Suprapubic skin (tissue), 4 donors: ENCODE data around the gene SRGAP1. TPM values are rescaled to one million over a fixed set of nuclear protein-coding genes. Genes with fewer than 3 reads are reported as not detected.
A peak's percentile ranks its signal among the peaks of the same experiment; 100 is the strongest.
"Not testable (repeated sequence)": the region's sequence is repeated elsewhere in the genome, so short reads cannot be mapped to it uniquely, and the experiment has no call there.

Source experiments
- DNase-seq, 2 donors: peaks; one replicate each; pipeline ENCODE4 v3.0.0-alpha.2; 2019; ENCODE audit warnings: low spot score in 2 of 2
- H3K27ac ChIP-seq: fragments of 200-600 bp; sonication (generic); one replicate; pipeline ENCODE4 v1.5.1; 2019
- H3K27me3 ChIP-seq: fragments of 200-600 bp; sonication (generic); one replicate; pipeline ENCODE4 v1.5.1; 2019
- H3K36me3 ChIP-seq: fragments of 200-600 bp; sonication (generic); one replicate; pipeline ENCODE4 v1.5.1; 2019
- H3K4me1 ChIP-seq: fragments of 200-600 bp; sonication (generic); one replicate; pipeline ENCODE4 v1.5.1; 2019
- H3K4me3 ChIP-seq: fragments of 200-600 bp; sonication (generic); one replicate; pipeline ENCODE4 v1.5.1; 2019; ENCODE audit warnings: mild to moderate bottlenecking
- H3K9me3 ChIP-seq: fragments of 200-600 bp; sonication (generic); one replicate; pipeline ENCODE4 v1.5.1; 2019
- EP300 ChIP-seq: sonication (generic); formaldehyde crosslinking; IDR thresholded peaks from one replicate; pipeline ENCODE4 v1.6.1; 2017; ENCODE audit warnings: antibody characterized with exemption
- POLR2A ChIP-seq, 2 donors: fragments of 450-650 bp; IDR thresholded peaks; one replicate each; pipeline ENCODE4 v1.6.1; 2017; ENCODE audit warnings: antibody characterized with exemption in 2 of 2, mild to moderate bottlenecking in 2 of 2, moderate library complexity in 2 of 2
- POLR2AphosphoS5 ChIP-seq, 3 donors: sonication (generic); formaldehyde crosslinking; IDR thresholded peaks; one replicate each; pipeline ENCODE4 v1.6.1; 2017; ENCODE audit warnings: antibody characterized with exemption in 3 of 3
- WGBS: methylation state at CpG from one replicate; pipeline ENCODE4 v1.1.5; 2018; 5-methylcytosine and 5-hydroxymethylcytosine counted together
- total RNA-seq, 4 donors: library from RNA; depleted of rRNA; stranded (reverse); fragments of >200 nt; gene quantifications; one replicate each; pipeline ENCODE4 v1.1.0, GENCODE V29; 2016
- TF ChIP-seq, protein P1 (sequence below), 2 donors: fragments of 200-600 bp in 1 of 2; fragments of 450-650 bp in 1 of 2; sonication (generic) in 1 of 2; IDR thresholded peaks; one replicate each; pipeline ENCODE4 v1.5.1; 2016 to 2019; ENCODE audit warnings: antibody characterized with exemption in 2 of 2, mild to moderate bottlenecking in 1 of 2, moderate library complexity in 1 of 2

The SRGAP1 gene
- total RNA-seq, 4 donors from 2014 or later: 8.4 to 10.9 (median 9.8) TPM

DNA sequence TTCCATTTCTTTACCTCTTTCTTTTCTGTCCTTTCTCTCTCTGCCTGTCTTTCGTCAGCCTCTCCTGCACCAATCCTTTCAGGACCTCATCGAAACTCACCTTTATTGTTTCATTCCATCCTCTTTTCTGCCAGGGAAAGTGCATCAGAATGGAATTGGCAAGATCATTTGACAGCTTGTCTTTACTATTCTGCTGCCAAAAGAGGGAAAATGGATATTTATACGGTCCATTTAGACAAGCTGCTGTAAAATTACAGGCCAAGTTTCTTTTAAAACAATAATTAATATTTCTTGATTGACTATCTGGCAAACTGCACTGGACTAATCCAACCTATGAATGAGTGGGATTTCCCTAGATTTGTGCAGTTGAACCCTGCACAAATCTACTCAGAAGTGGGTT lies 7.6 kb upstream of the SRGAP1 start:
- 72% methylated on average over 3 of the region's 3 CpGs for WGBS
- H3K27ac ChIP-seq: no peak overlapping the region
- DNase-seq: no peak
- no peak overlapping the region for H3K4me3 ChIP-seq
- H3K36me3 ChIP-seq: no peaks in the 10 kb centered on the region
- no peaks in the 10 kb centered on the region for H3K4me1 ChIP-seq
- no peaks in the 10 kb centered on the region for H3K9me3 ChIP-seq
- TF ChIP-seq POLR2A (IDR thresholded peaks at IDR 0.05): no peak
- TF ChIP-seq POLR2AphosphoS5 (IDR thresholded peaks at IDR 0.05): no peak
- TF ChIP-seq, protein P1, sequence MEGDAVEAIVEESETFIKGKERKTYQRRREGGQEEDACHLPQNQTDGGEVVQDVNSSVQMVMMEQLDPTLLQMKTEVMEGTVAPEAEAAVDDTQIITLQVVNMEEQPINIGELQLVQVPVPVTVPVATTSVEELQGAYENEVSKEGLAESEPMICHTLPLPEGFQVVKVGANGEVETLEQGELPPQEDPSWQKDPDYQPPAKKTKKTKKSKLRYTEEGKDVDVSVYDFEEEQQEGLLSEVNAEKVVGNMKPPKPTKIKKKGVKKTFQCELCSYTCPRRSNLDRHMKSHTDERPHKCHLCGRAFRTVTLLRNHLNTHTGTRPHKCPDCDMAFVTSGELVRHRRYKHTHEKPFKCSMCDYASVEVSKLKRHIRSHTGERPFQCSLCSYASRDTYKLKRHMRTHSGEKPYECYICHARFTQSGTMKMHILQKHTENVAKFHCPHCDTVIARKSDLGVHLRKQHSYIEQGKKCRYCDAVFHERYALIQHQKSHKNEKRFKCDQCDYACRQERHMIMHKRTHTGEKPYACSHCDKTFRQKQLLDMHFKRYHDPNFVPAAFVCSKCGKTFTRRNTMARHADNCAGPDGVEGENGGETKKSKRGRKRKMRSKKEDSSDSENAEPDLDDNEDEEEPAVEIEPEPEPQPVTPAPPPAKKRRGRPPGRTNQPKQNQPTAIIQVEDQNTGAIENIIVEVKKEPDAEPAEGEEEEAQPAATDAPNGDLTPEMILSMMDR (IDR thresholded peaks at IDR 0.05): no peak
- no peak for TF ChIP-seq EP300
- no peaks in the 10 kb centered on the region for H3K27me3 ChIP-seq

DNA sequence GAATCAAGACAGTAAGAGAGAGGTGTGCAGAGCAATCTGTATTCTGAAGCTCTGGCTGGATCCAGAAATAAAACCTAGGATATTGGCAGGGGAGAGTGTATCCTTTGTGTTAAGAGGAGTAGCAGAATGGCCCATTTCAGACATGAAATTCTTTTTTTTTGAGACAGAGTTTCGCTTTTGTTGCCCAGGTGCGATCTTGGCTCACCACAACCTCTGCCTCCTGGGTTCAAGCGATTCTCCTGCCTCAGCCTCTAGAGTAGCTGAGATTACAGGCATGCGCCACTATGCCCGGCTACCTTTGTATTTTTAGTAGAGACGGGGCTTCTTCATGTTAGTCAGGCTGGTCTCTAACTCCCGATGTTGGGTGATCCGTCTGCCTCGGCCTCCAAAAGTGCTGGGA lies 6.1 kb upstream of the SRGAP1 start:
- DNase-seq: no peak
- TF ChIP-seq POLR2AphosphoS5 (IDR thresholded peaks at IDR 0.05): no peak
- TF ChIP-seq EP300: no peak
- TF ChIP-seq POLR2A (IDR thresholded peaks at IDR 0.05): no peak
- TF ChIP-seq, protein P1 (IDR thresholded peaks at IDR 0.05): no peak
- H3K4me3 ChIP-seq: no peak overlapping the region
- H3K27me3 ChIP-seq: no peaks in the 10 kb centered on the region
- peaks cover 5% of the 10 kb centered on the region for H3K4me1 ChIP-seq
- no peaks in the 10 kb centered on the region for H3K9me3 ChIP-seq
- WGBS: 95% methylated on average over 9 of the region's 9 CpGs
- no peaks in the 10 kb centered on the region for H3K36me3 ChIP-seq
- no peak overlapping the region for H3K27ac ChIP-seq

DNA sequence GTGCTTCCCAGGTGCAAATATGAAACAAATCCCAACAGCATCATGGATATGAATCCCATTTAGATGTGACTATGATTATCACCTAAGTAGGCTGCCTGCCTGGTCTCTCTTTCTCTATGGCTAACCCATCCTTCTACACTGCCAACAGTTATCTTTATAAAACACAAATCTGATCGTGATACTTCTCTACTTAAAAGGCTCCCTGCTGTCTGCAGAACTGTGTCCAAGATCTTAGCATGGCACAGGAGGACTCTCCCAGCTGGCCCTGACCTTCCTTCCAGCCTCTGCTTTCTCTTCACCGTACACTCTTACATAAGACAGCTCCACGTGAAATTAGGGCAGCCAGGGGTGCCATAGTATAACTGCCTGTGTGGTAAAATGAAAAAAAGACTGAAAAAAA lies 3.5 kb upstream of the SRGAP1 start:
- Histone ChIP-seq H3K4me1 (peaks cover 10% of the 10 kb centered on the region), H3K9me3 (no peaks in the 10 kb centered on the region), H3K36me3 (no peaks in the 10 kb centered on the region), H3K27ac (no peak overlapping the region), H3K27me3 (no peaks in the 10 kb centered on the region), H3K4me3 (no peak overlapping the region)
- 54% methylated on average over 3 of the region's 3 CpGs for WGBS
- no peak for DNase-seq
- TF ChIP-seq EP300 (no peak), POLR2A (IDR thresholded peaks at IDR 0.05) (no peak), POLR2AphosphoS5 (IDR thresholded peaks at IDR 0.05) (no peak)
- TF ChIP-seq, protein P1 (IDR thresholded peaks at IDR 0.05): no peak

DNA sequence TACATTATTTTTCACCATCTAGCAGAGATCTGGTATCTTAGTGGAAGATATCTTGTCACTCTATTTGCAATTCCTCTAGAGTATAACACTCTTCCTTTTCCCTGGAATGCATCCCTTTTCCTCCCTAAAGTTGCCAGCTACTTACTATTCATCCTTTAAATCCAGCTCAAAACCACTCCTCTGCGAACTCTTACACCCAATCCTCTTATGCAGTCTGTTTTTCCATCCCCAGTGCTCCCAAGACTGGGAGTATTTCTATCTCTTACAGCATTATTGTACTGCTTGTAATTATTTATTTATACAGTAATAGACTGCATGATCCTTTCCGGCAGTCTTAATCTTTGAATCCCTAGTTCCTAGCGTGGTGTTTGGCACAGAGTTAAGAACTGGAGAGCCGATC lies 2.9 kb upstream of the SRGAP1 start:
- Histone ChIP-seq H3K9me3 (no peaks in the 10 kb centered on the region), H3K27ac (no peak overlapping the region), H3K36me3 (no peaks in the 10 kb centered on the region), H3K4me1 (peaks cover 15% of the 10 kb centered on the region), H3K4me3 (no peak overlapping the region), H3K27me3 (no peaks in the 10 kb centered on the region)
- 68% methylated on average over 4 of the region's 4 CpGs for WGBS
- TF ChIP-seq, protein P1 (IDR thresholded peaks at IDR 0.05): no peak
- no peak for TF ChIP-seq EP300
- no peak for TF ChIP-seq POLR2A (IDR thresholded peaks at IDR 0.05)
- TF ChIP-seq POLR2AphosphoS5 (IDR thresholded peaks at IDR 0.05): no peak
- no peak for DNase-seq

DNA sequence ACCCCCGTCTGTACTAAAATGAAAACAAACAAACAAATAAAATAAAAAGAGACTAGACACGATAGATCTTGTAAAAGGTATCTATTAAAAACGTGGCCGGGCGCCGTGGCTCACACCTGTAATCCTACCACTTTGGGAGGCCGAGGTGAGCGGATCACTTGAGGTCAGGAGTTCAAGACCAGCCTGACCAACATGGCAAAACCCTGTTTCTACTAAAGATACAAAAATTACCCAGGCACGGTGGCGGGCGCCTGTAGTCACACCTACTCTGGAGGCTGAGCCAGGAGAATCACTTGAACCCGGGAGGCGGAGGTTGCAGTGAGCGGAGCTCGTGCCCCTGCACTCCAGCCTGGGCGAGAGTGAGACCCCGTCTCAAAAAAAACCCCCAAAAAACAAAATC lies 1.8 kb upstream of the SRGAP1 start:
- not testable (repeated sequence) for H3K27ac ChIP-seq, H3K9me3 ChIP-seq, H3K27me3 ChIP-seq, H3K4me3 ChIP-seq, DNase-seq, H3K36me3 ChIP-seq
- 93% methylated on average over 17 of the region's 17 CpGs for WGBS
- H3K4me1 ChIP-seq: peaks cover 20% of the 10 kb centered on the region

DNA sequence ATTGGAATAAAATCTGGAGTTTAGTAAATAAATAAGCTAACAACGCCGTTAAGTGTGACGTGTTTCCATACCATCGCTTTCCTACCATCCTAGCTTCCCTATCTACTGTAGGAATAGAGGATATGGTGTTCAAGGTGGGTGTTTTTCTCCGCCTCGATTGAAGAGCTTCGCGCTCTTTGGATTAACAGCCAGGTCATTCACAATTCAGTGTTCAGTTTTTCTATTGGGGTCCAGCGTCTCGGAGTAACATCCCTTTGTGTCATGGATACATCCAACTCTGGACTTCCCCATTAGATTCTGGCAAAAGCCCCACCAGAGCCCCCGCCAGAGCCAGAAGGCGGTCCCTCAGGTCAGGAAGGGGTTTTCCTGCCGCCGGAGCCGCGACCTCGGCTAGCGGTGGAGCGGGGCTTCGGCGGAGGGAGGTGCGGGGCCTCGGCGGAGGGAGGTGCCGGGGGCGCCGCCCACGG lies 1.2 kb upstream of the SRGAP1 start:
- no peaks in the 10 kb centered on the region for H3K9me3 ChIP-seq
- WGBS: 29% methylated on average over 10 of the region's 28 CpGs
- no peaks in the 10 kb centered on the region for H3K27me3 ChIP-seq
- H3K36me3 ChIP-seq: no peaks in the 10 kb centered on the region
- H3K4me3 ChIP-seq: peak overlapping the region; percentile 77
- no peak for TF ChIP-seq EP300
- TF ChIP-seq, protein P1 (IDR thresholded peaks at IDR 0.05): no peak
- TF ChIP-seq POLR2A (IDR thresholded peaks at IDR 0.05): no peak
- TF ChIP-seq POLR2AphosphoS5 (IDR thresholded peaks at IDR 0.05): no peak
- peak overlapping the region; percentile 92 for H3K27ac ChIP-seq
- DNase-seq: peak in 1 of 2 donors; percentile 80
- peaks cover 20% of the 10 kb centered on the region for H3K4me1 ChIP-seq
